Fibroblast of villous mesenchyme (primary cell): ENCODE results near the gene HOXA3. TPM values are rescaled to one million over a fixed set of nuclear protein-coding genes. Genes with fewer than 3 reads are reported as not detected.

Source experiments
- DNase-seq: peaks from one replicate; pipeline ENCODE4 v3.0.0-alpha.2; 2010; ENCODE audit warnings: low read depth
- H3K4me3 ChIP-seq: 2 replicates; pipeline ENCODE4 v1.5.1; 2011; ENCODE audit warnings: low read depth, mild to moderate bottlenecking, low read length
- total RNA-seq: library from RNA; depleted of rRNA; stranded (reverse); fragments of >200 nt; gene quantifications from 2 replicates; pipeline ENCODE4 v1.2.3, GENCODE V29; 2012
- TF ChIP-seq, protein P1 (sequence below): IDR thresholded peaks from 2 replicates; pipeline ENCODE4 v1.5.1; 2012; ENCODE audit warnings: low read depth, mild to moderate bottlenecking, low read length; ENCODE audit not compliant: insufficient read depth

HOXA3 gene
- total RNA-seq, 1 donor, result 11.7 TPM

DNA sequence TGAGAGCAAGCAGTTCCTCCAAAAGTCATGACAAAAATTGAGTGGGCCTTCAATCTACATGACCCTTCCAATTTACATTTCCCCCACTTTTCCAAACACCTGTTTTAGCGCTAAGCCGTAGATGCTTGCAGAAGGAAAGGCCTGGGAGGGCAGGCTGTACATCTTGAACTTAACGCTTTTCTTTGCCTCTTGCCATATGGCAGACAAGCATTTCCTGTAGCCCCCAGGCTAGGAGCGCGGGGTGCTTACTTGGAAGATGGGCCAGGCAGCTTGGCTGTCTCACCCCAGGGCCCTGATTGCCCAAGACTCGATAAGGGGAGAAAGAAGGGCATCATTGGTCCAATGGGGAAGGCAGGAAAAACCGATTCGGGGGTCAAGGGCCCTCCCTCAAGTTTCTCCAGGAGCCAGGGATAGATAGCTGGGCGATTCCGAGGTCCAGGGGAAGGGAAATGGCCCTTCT is 20.0 kb upstream of the HOXA3 start:
- DNase-seq, result peak; percentile 93
- peak overlapping the region; percentile 67 for H3K4me3 ChIP-seq
- TF ChIP-seq, protein P1, sequence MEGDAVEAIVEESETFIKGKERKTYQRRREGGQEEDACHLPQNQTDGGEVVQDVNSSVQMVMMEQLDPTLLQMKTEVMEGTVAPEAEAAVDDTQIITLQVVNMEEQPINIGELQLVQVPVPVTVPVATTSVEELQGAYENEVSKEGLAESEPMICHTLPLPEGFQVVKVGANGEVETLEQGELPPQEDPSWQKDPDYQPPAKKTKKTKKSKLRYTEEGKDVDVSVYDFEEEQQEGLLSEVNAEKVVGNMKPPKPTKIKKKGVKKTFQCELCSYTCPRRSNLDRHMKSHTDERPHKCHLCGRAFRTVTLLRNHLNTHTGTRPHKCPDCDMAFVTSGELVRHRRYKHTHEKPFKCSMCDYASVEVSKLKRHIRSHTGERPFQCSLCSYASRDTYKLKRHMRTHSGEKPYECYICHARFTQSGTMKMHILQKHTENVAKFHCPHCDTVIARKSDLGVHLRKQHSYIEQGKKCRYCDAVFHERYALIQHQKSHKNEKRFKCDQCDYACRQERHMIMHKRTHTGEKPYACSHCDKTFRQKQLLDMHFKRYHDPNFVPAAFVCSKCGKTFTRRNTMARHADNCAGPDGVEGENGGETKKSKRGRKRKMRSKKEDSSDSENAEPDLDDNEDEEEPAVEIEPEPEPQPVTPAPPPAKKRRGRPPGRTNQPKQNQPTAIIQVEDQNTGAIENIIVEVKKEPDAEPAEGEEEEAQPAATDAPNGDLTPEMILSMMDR, result no peak

DNA sequence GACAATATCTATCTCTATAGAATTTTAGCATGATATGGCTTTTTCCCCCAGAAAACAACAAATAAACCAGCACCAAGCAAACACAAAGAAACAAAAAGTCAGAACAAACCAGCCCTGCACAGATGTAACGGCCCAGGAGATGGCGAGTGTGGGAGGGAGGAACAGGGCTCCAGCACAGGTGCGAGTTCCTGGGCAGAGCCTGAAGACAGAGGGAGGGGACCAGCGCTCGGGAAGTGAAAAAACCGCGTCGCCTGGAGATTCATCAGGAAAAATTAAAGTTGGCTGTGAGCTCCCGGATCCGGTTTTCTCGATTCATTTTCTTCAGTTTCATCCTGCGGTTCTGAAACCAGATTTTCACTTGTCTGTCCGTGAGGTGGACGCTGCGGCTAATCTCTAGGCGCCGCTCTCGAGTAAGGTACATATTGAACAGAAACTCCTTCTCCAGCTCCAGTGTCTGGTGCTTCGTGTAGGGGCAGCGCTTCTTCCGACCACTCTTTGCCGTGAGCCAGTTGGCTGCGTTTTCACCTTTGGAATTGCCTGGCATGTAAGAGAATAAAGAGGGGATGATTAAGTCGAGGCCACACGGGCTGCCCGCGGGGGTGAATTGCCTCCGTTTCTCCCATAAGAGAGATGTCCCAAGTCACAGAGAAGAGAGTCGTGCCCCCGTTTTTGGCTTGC is 19.4 kb upstream of the HOXA3 start:
- DNase-seq, result peak; percentile 75
- TF ChIP-seq, protein P1, result no peak
- H3K4me3 ChIP-seq, result peak overlapping the region; percentile 67

DNA sequence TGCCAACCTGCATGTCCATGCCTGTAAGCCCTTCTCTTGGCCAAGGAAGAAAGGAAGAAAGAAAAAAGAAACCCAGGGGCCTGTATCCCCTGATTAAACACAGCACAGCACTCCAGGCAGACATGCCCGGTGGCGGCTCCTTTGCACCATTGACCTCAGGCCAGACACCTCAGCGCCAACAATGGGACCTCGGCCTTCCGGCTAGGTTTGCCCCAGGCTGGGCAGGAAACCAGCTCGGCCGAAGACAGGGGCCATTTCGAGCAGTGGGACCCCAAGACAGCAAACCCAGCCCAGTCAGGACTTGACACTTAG is 18.9 kb upstream of the HOXA3 start:
- peak; percentile 69 for DNase-seq
- H3K4me3 ChIP-seq, result peak overlapping the region; percentile 67
- TF ChIP-seq, protein P1, result no peak

DNA sequence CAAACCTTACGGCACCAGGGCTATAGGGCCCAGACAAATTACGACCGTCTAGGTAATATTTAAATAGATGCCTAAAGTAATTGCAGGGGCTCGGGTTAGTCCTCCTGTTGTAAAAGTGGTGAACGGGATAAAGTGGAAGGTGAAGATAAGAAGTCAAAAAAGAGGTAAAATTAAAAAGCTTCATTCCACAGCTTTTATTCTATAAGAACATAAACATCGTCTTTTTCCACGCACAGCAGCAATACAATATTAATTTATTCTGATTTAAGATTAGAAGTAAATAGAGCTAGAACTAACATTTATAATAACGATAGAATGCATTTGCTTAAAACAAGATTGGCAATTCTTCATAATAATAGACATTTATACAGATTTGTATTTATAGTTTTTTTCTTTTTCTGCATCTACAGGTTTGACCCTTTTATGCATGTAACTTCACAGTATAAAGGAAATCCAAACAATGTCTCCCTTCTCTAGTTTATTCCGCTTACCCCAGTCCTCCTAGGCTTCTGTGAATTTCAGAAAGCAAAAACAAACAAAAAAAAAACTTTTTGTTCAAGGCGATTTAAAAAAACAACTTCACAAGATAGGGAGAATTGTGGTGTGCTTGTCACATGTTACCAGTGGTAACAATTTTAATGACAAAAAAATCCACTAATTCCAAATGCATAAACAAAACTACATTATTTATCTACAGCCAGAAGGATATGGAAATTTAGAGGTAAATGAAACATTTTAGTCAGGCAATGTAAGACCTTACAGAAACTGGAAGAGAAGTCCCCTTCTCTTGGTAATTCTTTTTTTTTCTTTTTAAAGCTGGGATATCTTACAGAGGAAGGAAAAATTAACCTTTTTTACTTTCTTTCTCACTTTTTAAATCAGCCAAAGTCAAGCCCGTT is 18.3 kb upstream of the HOXA3 start:
- DNase-seq, result peak; percentile 48
- peak overlapping the region; percentile 67 for H3K4me3 ChIP-seq
- TF ChIP-seq, protein P1, result no peak

DNA sequence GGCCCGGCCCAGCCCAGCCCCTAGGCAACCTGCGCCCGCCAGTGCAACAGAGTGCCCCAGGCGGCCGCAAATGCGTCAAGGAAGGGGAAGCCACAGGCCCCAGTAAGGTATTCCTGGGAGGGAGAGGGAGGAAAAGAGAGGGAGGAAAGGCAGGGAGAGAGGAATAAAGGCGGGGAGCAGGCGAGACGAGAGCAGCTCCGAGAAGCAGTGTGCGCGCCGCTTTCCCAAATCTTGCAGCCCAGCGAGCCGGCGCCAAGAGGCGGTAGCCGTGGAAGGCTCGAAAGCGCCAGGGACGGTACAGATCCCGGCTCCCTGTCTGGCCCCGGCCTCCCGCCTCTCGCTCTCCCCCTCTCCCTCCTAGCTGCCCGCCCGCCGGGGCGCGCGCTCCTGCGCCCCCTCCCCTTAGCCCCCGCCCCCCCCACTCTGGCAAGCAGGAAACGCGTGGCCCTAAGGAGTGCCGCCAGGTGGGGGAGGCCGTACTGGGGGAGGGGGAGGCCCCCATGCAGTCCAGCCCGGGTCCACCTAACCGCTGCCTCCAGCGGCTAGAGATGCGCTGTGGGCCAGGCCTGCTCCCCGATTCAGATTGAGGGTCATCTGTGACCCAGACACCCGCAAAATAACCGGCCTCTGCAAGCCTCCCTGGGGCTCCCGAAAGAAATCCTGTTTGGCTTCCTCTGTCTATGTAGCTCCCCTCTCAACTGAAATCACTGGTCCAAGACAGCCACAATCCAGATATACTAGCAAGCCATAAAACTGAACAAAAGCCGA is 17.5 kb upstream of the HOXA3 start:
- H3K4me3 ChIP-seq, result peak overlapping the region; percentile 67
- TF ChIP-seq, protein P1, result no peak
- DNase-seq, result peak; percentile 67

DNA sequence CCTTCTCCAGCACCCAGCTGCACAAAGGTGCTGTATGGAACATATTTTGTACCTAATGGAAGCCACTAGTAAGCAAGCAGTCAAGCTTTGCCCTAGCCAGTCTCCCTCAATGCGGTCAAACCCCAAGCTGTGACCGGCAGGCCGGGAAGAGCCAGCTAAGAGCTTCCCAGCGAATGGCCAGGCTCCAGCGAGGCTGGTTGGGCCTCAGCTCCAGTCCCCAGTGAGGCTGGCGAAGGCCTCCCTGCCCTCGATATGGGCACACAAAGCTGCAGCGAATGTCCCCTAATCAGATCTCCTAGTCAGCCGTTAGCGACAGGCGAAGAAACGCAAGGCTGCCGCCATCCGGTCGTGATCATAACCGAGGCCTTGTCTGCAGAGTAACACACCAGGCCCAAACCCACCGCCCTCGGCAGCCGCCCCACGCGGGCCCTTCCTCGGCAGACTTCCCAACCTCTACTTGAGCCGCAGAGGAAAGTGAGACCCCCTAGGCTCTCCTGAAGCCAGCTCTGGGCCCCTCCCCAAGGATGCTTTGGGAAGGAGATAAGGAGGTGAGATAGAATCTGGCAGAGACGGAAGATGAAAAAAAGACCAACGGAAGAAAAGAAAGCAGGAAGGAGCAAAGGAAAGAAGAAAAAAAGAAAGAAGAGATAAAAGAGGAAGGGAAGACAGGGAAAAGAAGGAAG is 16.0 kb upstream of the HOXA3 start:
- peak overlapping the region; percentile 67 for H3K4me3 ChIP-seq
- peak; percentile 86 for DNase-seq
- TF ChIP-seq, protein P1, result peak; percentile 22
